ENCODE results near the gene PLD6.

DNA sequence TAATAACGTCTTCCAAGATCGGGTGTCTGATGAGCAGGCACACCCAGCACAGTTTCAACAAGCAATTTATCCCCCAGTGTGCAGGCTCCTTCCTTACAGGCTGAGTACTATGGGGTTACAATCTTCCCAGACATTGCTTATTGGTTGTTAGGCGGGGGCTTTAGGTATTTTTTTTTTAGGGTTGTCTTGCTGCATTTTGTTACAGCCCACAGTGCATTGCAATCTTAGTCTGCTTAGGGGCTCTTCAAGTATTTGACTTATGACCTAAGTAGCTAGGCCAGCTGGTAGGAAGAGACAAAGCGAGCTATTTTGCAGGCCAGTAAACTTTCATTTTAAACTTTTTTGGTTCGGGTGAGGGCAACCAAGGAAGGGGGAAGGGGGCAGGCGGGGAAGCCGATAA lies 5.8 kb downstream of the PLD6 start:
- no peak for TF ChIP-seq POLR2AphosphoS5 (IDR thresholded peaks at IDR 0.05; ENCODE audit: low read depth, low read length)
- no peak for TF ChIP-seq POLR2A (IDR thresholded peaks at IDR 0.05; ENCODE audit: low read depth, low read length)
